ENCODE measurements around the gene SLC13A4. TPM values are rescaled to one million over a fixed set of nuclear protein-coding genes. Genes with fewer than 3 reads are reported as not detected.
A peak's percentile ranks its signal among the peaks of the same experiment; 100 is the strongest.

The SLC13A4 gene
- total and polyA plus RNA-seq, 2 donors from 2014 or later = not detected

- intact Hi-C loops (cut with DNase I) = no loop called here
- FAIRE-seq = no peak
- no peak overlapping the region for H3K9ac ChIP-seq (ENCODE audit: low read length in 3 of 3)
- H3K27ac ChIP-seq (ENCODE audit: low read depth in 2 of 2, low read length in 2 of 2) = no peak overlapping the region
- H3K36me3 ChIP-seq (ENCODE audit: control insufficient read depth in 2 of 3, insufficient read depth in 3 of 3, low read length in 3 of 3) = peaks cover 0 to 5% (median 0%) of the 10 kb centered on the region in 3 donors
- no peak overlapping the region for H3K4me3 ChIP-seq (ENCODE audit: low read length in 3 of 3)
- H3K9me3 ChIP-seq (ENCODE audit: control insufficient read depth in 2 of 3, insufficient read depth in 1 of 3, low read length in 3 of 3) = no peaks in the 10 kb centered on the region
- no peak for TF ChIP-seq CTCF (IDR thresholded peaks at IDR 0.05; ENCODE audit: borderline replicate concordance, extremely low read depth, insufficient read depth)
- DNase-seq = no peak
- H3K4me1 ChIP-seq (ENCODE audit: control insufficient read depth in 2 of 3, insufficient read depth in 2 of 3, low read depth in 1 of 3, low read length in 3 of 3) = peaks cover 0 to 6% (median 0%) of the 10 kb centered on the region in 3 donors
- H3K27me3 ChIP-seq (ENCODE audit: control insufficient read depth, insufficient read depth, low read length) = no peaks in the 10 kb centered on the region
Measured at GRCh38 chr7:135685306-135686084, 42.5 kb downstream of the SLC13A4 start.

- Histone ChIP-seq H3K4me1 (ENCODE audit: control insufficient read depth in 2 of 3, insufficient read depth in 2 of 3, low read depth in 1 of 3, low read length in 3 of 3) (peaks cover 0 to 6% (median 0%) of the 10 kb centered on the region in 3 donors), H3K9ac (ENCODE audit: low read length in 3 of 3) (no peak overlapping the region), H3K36me3 (ENCODE audit: control insufficient read depth in 2 of 3, insufficient read depth in 3 of 3, low read length in 3 of 3) (peaks cover 0 to 5% (median 0%) of the 10 kb centered on the region in 3 donors), H3K4me3 (ENCODE audit: low read length in 3 of 3) (no peak overlapping the region), H3K27ac (ENCODE audit: low read depth in 2 of 2, low read length in 2 of 2) (no peak overlapping the region), H3K9me3 (ENCODE audit: control insufficient read depth in 2 of 3, insufficient read depth in 1 of 3, low read length in 3 of 3) (no peaks in the 10 kb centered on the region), H3K27me3 (ENCODE audit: control insufficient read depth, insufficient read depth, low read length) (no peaks in the 10 kb centered on the region)
- no peak for TF ChIP-seq CTCF (IDR thresholded peaks at IDR 0.05; ENCODE audit: borderline replicate concordance, extremely low read depth, insufficient read depth)
- intact Hi-C loops (cut with DNase I) = no loop called here
- no peak for DNase-seq
- no peak for FAIRE-seq
Measured at GRCh38 chr7:135684699-135685098, 43.3 kb downstream of the SLC13A4 start.

GRCh38 chr7:135684136-135684535 is 43.9 kb downstream of the SLC13A4 start:
- Histone ChIP-seq H3K36me3 (ENCODE audit: control insufficient read depth in 2 of 3, insufficient read depth in 3 of 3, low read length in 3 of 3) (peaks cover 0 to 5% (median 0%) of the 10 kb centered on the region in 3 donors), H3K9me3 (ENCODE audit: control insufficient read depth in 2 of 3, insufficient read depth in 1 of 3, low read length in 3 of 3) (no peaks in the 10 kb centered on the region), H3K4me3 (ENCODE audit: low read length in 3 of 3) (no peak overlapping the region), H3K9ac (ENCODE audit: low read length in 3 of 3) (no peak overlapping the region), H3K27me3 (ENCODE audit: control insufficient read depth, insufficient read depth, low read length) (no peaks in the 10 kb centered on the region), H3K27ac (ENCODE audit: low read depth in 2 of 2, low read length in 2 of 2) (peak overlapping the region in 1 of 2 donors; percentile 9), H3K4me1 (ENCODE audit: control insufficient read depth in 2 of 3, insufficient read depth in 2 of 3, low read depth in 1 of 3, low read length in 3 of 3) (peaks cover 0 to 6% (median 0%) of the 10 kb centered on the region in 3 donors)
- intact Hi-C loops (cut with DNase I) = no loop called here
- no peak for DNase-seq
- no peak for FAIRE-seq
- TF ChIP-seq CTCF (IDR thresholded peaks at IDR 0.05; ENCODE audit: borderline replicate concordance, extremely low read depth, insufficient read depth) = no peak
